Measurements from ENCODE around the gene CXCL11.

DNA sequence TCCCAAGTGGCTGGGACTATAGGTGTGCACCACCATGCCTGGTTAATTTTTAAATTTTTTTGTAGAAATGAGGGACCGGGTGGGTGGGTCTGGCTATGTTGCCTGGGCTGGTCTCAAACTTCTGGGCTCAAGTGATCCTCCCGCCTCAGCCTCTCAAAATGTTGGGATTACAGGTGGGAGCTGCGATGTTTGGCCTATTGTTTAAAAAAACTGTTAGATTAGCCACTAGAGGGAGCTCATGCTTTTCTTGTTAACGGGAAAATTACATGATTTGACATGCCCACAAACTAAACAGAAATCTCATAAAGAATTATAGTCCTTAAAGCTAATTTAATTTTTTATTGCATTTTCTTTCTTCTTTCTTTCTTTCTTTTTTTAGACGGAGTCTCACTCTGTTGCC is 40.1 kb downstream of the CXCL11 start:
- TF ChIP-seq, protein P1, sequence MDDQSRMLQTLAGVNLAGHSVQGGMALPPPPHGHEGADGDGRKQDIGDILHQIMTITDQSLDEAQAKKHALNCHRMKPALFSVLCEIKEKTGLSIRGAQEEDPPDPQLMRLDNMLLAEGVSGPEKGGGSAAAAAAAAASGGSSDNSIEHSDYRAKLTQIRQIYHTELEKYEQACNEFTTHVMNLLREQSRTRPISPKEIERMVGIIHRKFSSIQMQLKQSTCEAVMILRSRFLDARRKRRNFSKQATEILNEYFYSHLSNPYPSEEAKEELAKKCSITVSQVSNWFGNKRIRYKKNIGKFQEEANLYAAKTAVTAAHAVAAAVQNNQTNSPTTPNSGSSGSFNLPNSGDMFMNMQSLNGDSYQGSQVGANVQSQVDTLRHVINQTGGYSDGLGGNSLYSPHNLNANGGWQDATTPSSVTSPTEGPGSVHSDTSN (IDR thresholded peaks at IDR 0.05; ENCODE audit: insufficient replicate concordance, low read depth, low read length): no peak
- no peak for TF ChIP-seq EZH2 (IDR thresholded peaks at IDR 0.05; ENCODE audit: borderline replicate concordance, control insufficient read depth, low read depth, low read length)
- TF ChIP-seq CTCF (IDR thresholded peaks at IDR 0.05 in 2 of 3, conservative IDR thresholded peaks at IDR 0.05 in 1 of 3; ENCODE audit: control insufficient read depth in 2 of 3, extremely low read depth in 1 of 3, insufficient read depth in 1 of 3, low read depth in 3 of 3, low read length in 3 of 3): peak; percentile 46 to 62 (median 53); a peak in 5 of 6 replicates
- TF ChIP-seq SIX5 (IDR thresholded peaks at IDR 0.05; ENCODE audit: low read depth, low read length, severe bottlenecking): no peak
- TF ChIP-seq, protein P2, sequence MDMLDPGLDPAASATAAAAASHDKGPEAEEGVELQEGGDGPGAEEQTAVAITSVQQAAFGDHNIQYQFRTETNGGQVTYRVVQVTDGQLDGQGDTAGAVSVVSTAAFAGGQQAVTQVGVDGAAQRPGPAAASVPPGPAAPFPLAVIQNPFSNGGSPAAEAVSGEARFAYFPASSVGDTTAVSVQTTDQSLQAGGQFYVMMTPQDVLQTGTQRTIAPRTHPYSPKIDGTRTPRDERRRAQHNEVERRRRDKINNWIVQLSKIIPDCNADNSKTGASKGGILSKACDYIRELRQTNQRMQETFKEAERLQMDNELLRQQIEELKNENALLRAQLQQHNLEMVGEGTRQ (IDR thresholded peaks at IDR 0.05; ENCODE audit: borderline replicate concordance, low read depth, low read length): no peak
- no peak for TF ChIP-seq POLR2A (IDR thresholded peaks at IDR 0.05; ENCODE audit: low read depth, low read length)
- TF ChIP-seq RAD21 (IDR thresholded peaks at IDR 0.05; ENCODE audit: insufficient read depth, low read depth, low read length): peak; percentile 80
- TF ChIP-seq PAX8 (IDR thresholded peaks at IDR 0.05): no peak
- TF ChIP-seq FOS (IDR thresholded peaks at IDR 0.05; ENCODE audit: borderline replicate concordance, extremely low read depth, insufficient read length): no peak
- no peak for TF ChIP-seq CEBPB (IDR thresholded peaks at IDR 0.05; ENCODE audit: borderline replicate concordance in 1 of 2, low read depth in 2 of 2, low read length in 2 of 2)
